ENCODE results near the gene AKAIN1.

Gene AKAIN1

GRCh38 chr18:5197032-5197434, at the start of gene AKAIN1:
TSS of gene AKAIN1 (minus strand) at chr18:5197257. CDS start at chr18:5197053, 204 bp downstream.
- DNase-seq, result peak; percentile 62

- no peak for DNase-seq
Measured at GRCh38 chr18:5244941-5245340, 47.9 kb upstream of the AKAIN1 start.

GRCh38 chr18:5239447-5239846, 42.4 kb upstream of the AKAIN1 start:
- no peak for DNase-seq

- peak; percentile 38 for DNase-seq
Measured at GRCh38 chr18:5238371-5238976, 41.4 kb upstream of the AKAIN1 start.

GRCh38 chr18:5237723-5238370, 40.8 kb upstream of the AKAIN1 start:
- DNase-seq, result peak; percentile 92

GRCh38 chr18:5237083-5237722, 40.1 kb upstream of the AKAIN1 start:
- DNase-seq, result no peak

- no peak for DNase-seq
Measured at GRCh38 chr18:5214583-5215351, 17.7 kb upstream of the AKAIN1 start.

GRCh38 chr18:5207471-5208150, 10.6 kb upstream of the AKAIN1 start:
- no peak for DNase-seq

GRCh38 chr18:5198311-5198710, 1.3 kb upstream of the AKAIN1 start:
- no peak for DNase-seq

- no peak for DNase-seq
Measured at GRCh38 chr18:5197461-5197860, 404 bp upstream of the AKAIN1 start.

- no peak for DNase-seq
Measured at GRCh38 chr18:5196253-5197031, 615 bp downstream of the AKAIN1 start.

- DNase-seq, result no peak
Measured at GRCh38 chr18:5195656-5196055, 1.4 kb downstream of the AKAIN1 start.

- no peak for DNase-seq
Measured at GRCh38 chr18:5180254-5180653, 16.8 kb downstream of the AKAIN1 start.

GRCh38 chr18:5178519-5178918, 18.5 kb downstream of the AKAIN1 start:
- DNase-seq, result no peak

GRCh38 chr18:5175378-5175777, 21.7 kb downstream of the AKAIN1 start:
- no peak for DNase-seq

GRCh38 chr18:5173646-5174045, 23.4 kb downstream of the AKAIN1 start:
- DNase-seq, result no peak

- no peak for DNase-seq
Measured at GRCh38 chr18:5173236-5173635, 23.8 kb downstream of the AKAIN1 start.

GRCh38 chr18:5167831-5168230, 29.2 kb downstream of the AKAIN1 start:
- DNase-seq, result no peak

- DNase-seq, result no peak
Measured at GRCh38 chr18:5166606-5167280, 30.3 kb downstream of the AKAIN1 start.

- DNase-seq, result no peak
Measured at GRCh38 chr18:5164903-5165302, 32.2 kb downstream of the AKAIN1 start.

GRCh38 chr18:5162111-5162510, 34.9 kb downstream of the AKAIN1 start:
- no peak for DNase-seq

GRCh38 chr18:5159080-5159479, 38.0 kb downstream of the AKAIN1 start:
- no peak for DNase-seq
